IMR-90 (cell line): ENCODE data around the gene ZPBP2. TPM values are rescaled to one million over a fixed set of nuclear protein-coding genes. Genes with fewer than 3 reads are reported as not detected.

Experiments used
- ATAC-seq: fragments of 200-7000 bp; cut with Tn5 transposase; 2 replicates; pipeline ENCODE4 v1.9.1; 2020; ENCODE audit warnings: low read depth, mild to moderate bottlenecking, moderate library complexity
- BruUV-seq: library from RNA; stranded (reverse); fragments of 400-500 nt; replicated peaks from 2 replicates; lab custom pipeline; 2021; lab: Mats Ljungman, UMichigan
- CTCF ChIA-PET: fragments of 300-600 bp; formaldehyde crosslinking; extraction: SDS; loops from one replicate; lab custom pipeline; 2021; ENCODE audit warnings: antibody characterized with exemption; lab: Yijun Ruan, JAX
- POLR2A ChIA-PET: fragments of 300-600 bp; sonication (Branson Sonifier 250); formaldehyde crosslinking; loops from one replicate; lab custom pipeline; 2022; ENCODE audit warnings: antibody characterized with exemption; ENCODE audit not compliant: unreplicated experiment; lab: Charles Lee
- DNase-seq: peaks from one replicate; pipeline ENCODE4 v3.0.0; 2013
- H2AFZ ChIP-seq: replicated peaks from 2 replicates; pipeline ENCODE3; 2013; ENCODE audit warnings: low read length, mild to moderate bottlenecking; ENCODE audit not compliant: poor library complexity
- H2AK5ac ChIP-seq: 2 replicates; pipeline ENCODE4 v1.6.1; 2013; ENCODE audit warnings: low read depth, low read length, inconsistent platforms
- H2AK9ac ChIP-seq: replicated peaks from 2 replicates; pipeline ENCODE3; 2013; ENCODE audit warnings: mild to moderate bottlenecking, low read depth, low read length, moderate library complexity; ENCODE audit not compliant: poor library complexity
- H2BK120ac ChIP-seq: 2 replicates; pipeline ENCODE4 v1.6.1; 2013; ENCODE audit warnings: low read depth, low read length, inconsistent platforms
- H2BK15ac ChIP-seq: 3 replicates; pipeline ENCODE4 v1.6.1; 2013; ENCODE audit warnings: low read depth, low read length, inconsistent platforms
- H2BK20ac ChIP-seq: 2 replicates; pipeline ENCODE4 v1.6.1; 2013; ENCODE audit warnings: low read depth, mild to moderate bottlenecking, inconsistent platforms, low read length, moderate library complexity
- H2BK5ac ChIP-seq: 2 replicates; pipeline ENCODE4 v1.6.1; 2013; ENCODE audit warnings: mild to moderate bottlenecking, low read depth, low read length, inconsistent platforms; ENCODE audit not compliant: poor library complexity, severe bottlenecking
- H3K14ac ChIP-seq: replicated peaks from 2 replicates; pipeline ENCODE4 v1.6.1; 2013; ENCODE audit warnings: low read depth, low read length, inconsistent platforms
- H3K18ac ChIP-seq: 2 replicates; pipeline ENCODE4 v1.6.1; 2013; ENCODE audit warnings: low read depth, low read length, control low read depth
- H3K23ac ChIP-seq: 2 replicates; pipeline ENCODE4 v1.6.1; 2013; ENCODE audit warnings: low read depth, low read length, inconsistent platforms
- H3K27ac ChIP-seq: 2 replicates; pipeline ENCODE4 v1.5.1; 2013; ENCODE audit warnings: mild to moderate bottlenecking, control low read depth, low read length; ENCODE audit not compliant: insufficient read depth
- H3K27me3 ChIP-seq: 2 replicates; pipeline ENCODE4 v1.6.1; 2013; ENCODE audit warnings: low read length; ENCODE audit not compliant: control insufficient read depth, insufficient read depth
- H3K36me3 ChIP-seq: 2 replicates; pipeline ENCODE4 v1.6.1; 2013; ENCODE audit warnings: low read length, mixed read lengths; ENCODE audit not compliant: control insufficient read depth, insufficient read depth
- H3K4ac ChIP-seq: 2 replicates; pipeline ENCODE4 v1.6.1; 2013; ENCODE audit warnings: low read depth, low read length, inconsistent platforms
- H3K4me1 ChIP-seq: 2 replicates; pipeline ENCODE4 v1.6.1; 2013; ENCODE audit warnings: low read length, mixed read lengths; ENCODE audit not compliant: control insufficient read depth, insufficient read depth
- H3K4me2 ChIP-seq: 2 replicates; pipeline ENCODE4 v1.6.1; 2013; ENCODE audit warnings: low read depth, mild to moderate bottlenecking, control low read depth, low read length, moderate library complexity
- H3K4me3 ChIP-seq: 2 replicates; pipeline ENCODE4 v1.5.1; 2013; ENCODE audit warnings: low read depth, mild to moderate bottlenecking, control low read depth, low read length, moderate library complexity; ENCODE audit not compliant: insufficient read depth
- H3K56ac ChIP-seq: 2 replicates; pipeline ENCODE4 v1.6.1; 2013; ENCODE audit warnings: low read length, inconsistent platforms; ENCODE audit not compliant: insufficient read depth; ENCODE audit errors: extremely low read depth
- H3K79me1 ChIP-seq, 2 experiments: 2 replicates each; pipeline ENCODE4 v1.6.1; 2013; ENCODE audit warnings: low read length in 2 of 2, inconsistent platforms in 1 of 2, low read depth in 1 of 2
- H3K9ac ChIP-seq: 2 replicates; pipeline ENCODE4 v1.6.1; 2013; ENCODE audit warnings: low read depth, low read length, control low read depth
- H3K9me1 ChIP-seq: 2 replicates; pipeline ENCODE4 v1.6.1; 2013; ENCODE audit warnings: low read length, inconsistent platforms; ENCODE audit not compliant: insufficient read depth
- H3K9me3 ChIP-seq: 2 replicates; pipeline ENCODE4 v1.6.1; 2013; ENCODE audit warnings: low read length; ENCODE audit not compliant: control insufficient read depth, insufficient read depth
- H4K20me1 ChIP-seq: 2 replicates; pipeline ENCODE4 v1.6.1; 2013; ENCODE audit warnings: low read length, inconsistent platforms; ENCODE audit not compliant: insufficient read depth
- H4K5ac ChIP-seq: 2 replicates; pipeline ENCODE4 v1.6.1; 2013; ENCODE audit warnings: mild to moderate bottlenecking, low read depth, low read length, control low read depth
- H4K8ac ChIP-seq, 2 experiments: 2 replicates each; pipeline ENCODE4 v1.6.1; 2013; ENCODE audit warnings: low read depth in 2 of 2, low read length in 2 of 2, control low read depth in 1 of 2, inconsistent platforms in 1 of 2
- H4K91ac ChIP-seq: 2 replicates; pipeline ENCODE4 v1.6.1; 2013; ENCODE audit warnings: low read depth, low read length, inconsistent platforms; ENCODE audit not compliant: insufficient read depth
- BHLHE40 ChIP-seq: fragments of 150-350 bp; IDR thresholded peaks from 2 replicates; pipeline ENCODE4 v1.6.1; 2016; ENCODE audit warnings: mild to moderate bottlenecking, low read depth, low read length
- CHD1 ChIP-seq: IDR thresholded peaks from 2 replicates; pipeline ENCODE4 v1.6.1; 2012; ENCODE audit warnings: low read depth, low read length, improper control_type of control experiment
- CTCF ChIP-seq: conservative IDR thresholded peaks from 2 replicates; pipeline ENCODE4 v1.5.1; 2012; ENCODE audit warnings: mild to moderate bottlenecking, low read depth, low read length, improper control_type of control experiment
- ELK1 ChIP-seq: fragments of 150-350 bp; IDR thresholded peaks from 2 replicates; pipeline ENCODE4 v1.6.1; 2016; ENCODE audit warnings: low read depth, mild to moderate bottlenecking, low read length, moderate library complexity, borderline replicate concordance
- FOS ChIP-seq: fragments of 150-350 bp; IDR thresholded peaks from 2 replicates; pipeline ENCODE4 v1.6.1; 2016; ENCODE audit warnings: low read depth, low read length
- MAZ ChIP-seq: IDR thresholded peaks from 2 replicates; pipeline ENCODE4 v1.6.1; 2012; ENCODE audit warnings: low read depth, mild to moderate bottlenecking, low read length, improper control_type of control experiment, moderate library complexity, borderline replicate concordance
- MXI1 ChIP-seq: IDR thresholded peaks from 2 replicates; pipeline ENCODE4 v1.6.1; 2012; ENCODE audit warnings: low read depth, mild to moderate bottlenecking, low read length, moderate library complexity, borderline replicate concordance
- NFE2L2 ChIP-seq: fragments of 150-350 bp; IDR thresholded peaks from 2 replicates; pipeline ENCODE4 v1.6.1; 2016; ENCODE audit warnings: low read depth, mild to moderate bottlenecking, low read length
- POLR2A ChIP-seq: IDR thresholded peaks from 2 replicates; pipeline ENCODE4 v1.6.1; 2012; ENCODE audit warnings: mild to moderate bottlenecking, low read depth, low read length
- RAD21 ChIP-seq: IDR thresholded peaks from 2 replicates; pipeline ENCODE4 v1.6.1; 2012; ENCODE audit warnings: low read length, improper control_type of control experiment
- RCOR1 ChIP-seq: IDR thresholded peaks from 2 replicates; pipeline ENCODE4 v1.6.1; 2012; ENCODE audit warnings: mild to moderate bottlenecking, low read length, improper control_type of control experiment; ENCODE audit not compliant: insufficient replicate concordance
- SMC3 ChIP-seq: fragments of 150-350 bp; IDR thresholded peaks from 2 replicates; pipeline ENCODE4 v1.6.1; 2016; ENCODE audit warnings: low read depth, mild to moderate bottlenecking, antibody characterized with exemption, low read length, moderate library complexity
- USF2 ChIP-seq: fragments of 150-350 bp; IDR thresholded peaks from 2 replicates; pipeline ENCODE4 v1.6.1; 2017; ENCODE audit warnings: mild to moderate bottlenecking, antibody characterized with exemption, low read length, low read depth
- WGBS, 2 experiments: methylation state at CpG; one replicate each; pipeline versions ENCODE4 v1.1.5 to v1.1.7; 2013; ENCODE audit warnings: missing lambda C conversion rate in 2 of 2; ENCODE audit not compliant: insufficient read length in 1 of 2; ENCODE audit errors: extremely low coverage in 2 of 2; 5-methylcytosine and 5-hydroxymethylcytosine counted together
- dilution Hi-C: fragments of 300-500 bp; cut with HindIII; formaldehyde crosslinking; loops from one replicate; pipeline ENCODE4 v1.14.3; 2018; ENCODE audit warnings: low sequenced_read_pairs; ENCODE audit not compliant: unreplicated experiment
- in situ Hi-C: fragments of 300-500 bp; cut with MboI; formaldehyde crosslinking; loops from 3 replicates; pipeline ENCODE4 v1.14.3; 2019; ENCODE audit warnings: low sequenced_read_pairs, inconsistent platforms, mixed read lengths
- intact Hi-C: fragments of 100-400 bp; cut with micrococcal nuclease; formaldehyde crosslinking; loops from 2 replicates; pipeline ENCODE4 v1.10.0; 2022
- polyA plus RNA-seq, 3 experiments: library from polyadenylated mRNA; depleted of rRNA; stranded (reverse); fragments of >200 nt; gene quantifications; 2 replicates each; pipeline ENCODE4 v1.2.3, GENCODE V29; 2012; ENCODE audit warnings: low replicate concordance in 1 of 3
- total RNA-seq: library from RNA; depleted of rRNA; stranded (reverse); fragments of >200 nt; gene quantifications from 2 replicates; pipeline ENCODE4 v1.2.3, GENCODE V29; 2012

ZPBP2 gene
- total and polyA plus RNA-seq, 2 of the 4 experiments (the other 2 are of a cell fraction), result not detected

- in situ Hi-C loops (no loop called here), dilution Hi-C loops (no loop called here), intact Hi-C loops (no loop called here)
- Histone ChIP-seq H3K23ac (peak overlapping the region; percentile 17; the same call in 1 of the 2 replicates), H2BK120ac (no peak overlapping the region), H3K9me3 (no peaks in the 10 kb centered on the region), H3K36me3 (peaks cover 38% of the 10 kb centered on the region), H3K4me3 (no peak overlapping the region), H3K9me1 (peaks cover 24% of the 10 kb centered on the region), H3K4ac (peak overlapping the region; percentile 62), H4K5ac (no peak overlapping the region), H2BK15ac (no peak overlapping the region), H3K14ac (0 out of 2 replicates have a peak overlapping the region, but pooled peaks have one; percentile 39), H2BK5ac (peak overlapping the region; percentile 17), H4K91ac (no peak overlapping the region), H3K4me2 (no peak overlapping the region), H3K18ac (no peak overlapping the region), H2BK20ac (peak overlapping the region; percentile 24; the same call in 1 of the 2 replicates), H4K20me1 (peaks cover 51% of the 10 kb centered on the region), H4K8ac (peak overlapping the region in 1 of 2 experiments; percentile 27; a peak in 1 of 4 replicates), H3K27me3 (no peaks in the 10 kb centered on the region), H3K79me1 (peaks cover 9 to 66% of the 10 kb centered on the region in 2 experiments; a peak in 3 of 4 replicates), H3K56ac (no peak overlapping the region), H2AFZ (peak overlapping the region; percentile 40), H3K9ac (no peak overlapping the region), H3K4me1 (peaks cover 39% of the 10 kb centered on the region), H2AK5ac (peak overlapping the region; percentile 23; the same call in 1 of the 2 replicates), H3K27ac (no peak overlapping the region), H2AK9ac (peak overlapping the region; percentile 17)
- DNase-seq, result no peak
- no TSS peak for BruUV-seq
- ChIA-PET CTCF (interaction anchor here (1.3 kb wide), 1 partner anchor 9 kb away, joined by 6 read pairs; no protein-coding TSS in a partner anchor), POLR2A (no interaction called here)
- no peak for ATAC-seq
- TF ChIP-seq ELK1 (no peak), RCOR1 (no peak), SMC3 (no peak), CTCF (no peak), USF2 (no peak), NFE2L2 (no peak), RAD21 (no peak), MAZ (no peak), FOS (no peak), MXI1 (no peak), BHLHE40 (no peak), CHD1 (no peak), POLR2A (no peak)
- WGBS, 2 experiments, result 85% methylated on average over 2 of the region's 3 CpGs; no CpG with 5 or more reads in 1 of the 2 experiments
These were observed 56.7 kb downstream of the ZPBP2 start for GRCh38 chr17:39924691-39925055.
